Lung (tissue), 12 donors: ENCODE measurements around the gene CA10. TPM values are rescaled to one million over a fixed set of nuclear protein-coding genes. Genes with fewer than 3 reads are reported as not detected.

Experiments
- ATAC-seq: fragments of 200-7000 bp; cut with Tn5 transposase; one replicate; pipeline ENCODE4 v1.9.1; 2020; ENCODE audit warnings: moderate number of reproducible peaks; ENCODE audit not compliant: insufficient read depth, low FRiP score
- DNase-seq, 3 donors: peaks; one replicate each; pipeline ENCODE4 v3.0.0-alpha.2; 2013 to 2017
- H3K27ac ChIP-seq, 2 donors: one replicate each; pipeline ENCODE4 v1.5.1; 2013; ENCODE audit warnings: mild to moderate bottlenecking in 2 of 2, moderate library complexity in 2 of 2, control low read depth in 1 of 2, inconsistent platforms in 1 of 2, low read depth in 1 of 2, low read length in 1 of 2
- H3K27me3 ChIP-seq, 3 donors: one replicate each; pipeline ENCODE4 v1.5.1; 2013; ENCODE audit warnings: low read length in 2 of 3; ENCODE audit not compliant: control insufficient read depth in 3 of 3, insufficient read depth in 3 of 3
- H3K36me3 ChIP-seq, 4 donors: one replicate each; pipeline ENCODE4 v1.5.1; 2013; ENCODE audit warnings: low read length in 4 of 4, mild to moderate bottlenecking in 1 of 4, moderate library complexity in 1 of 4; ENCODE audit not compliant: control insufficient read depth in 4 of 4, insufficient read depth in 4 of 4
- H3K4me1 ChIP-seq, 5 donors: one replicate each; pipeline ENCODE4 v1.5.1; 2013; ENCODE audit warnings: low read length in 5 of 5, mild to moderate bottlenecking in 2 of 5, moderate library complexity in 1 of 5; ENCODE audit not compliant: control insufficient read depth in 5 of 5, insufficient read depth in 5 of 5
- H3K4me3 ChIP-seq: one replicate; pipeline ENCODE4 v1.5.1; 2013; ENCODE audit warnings: mild to moderate bottlenecking, control low read depth, moderate library complexity
- H3K9ac ChIP-seq, 2 donors: one replicate each; pipeline ENCODE4 v1.5.1; 2013; ENCODE audit warnings: low read length in 2 of 2, control low read depth in 1 of 2; ENCODE audit not compliant: insufficient read depth in 1 of 2
- H3K9me3 ChIP-seq, 4 donors: one replicate each; pipeline ENCODE4 v1.5.1; 2013; ENCODE audit warnings: low read length in 3 of 4, mild to moderate bottlenecking in 1 of 4, moderate library complexity in 1 of 4; ENCODE audit not compliant: control insufficient read depth in 4 of 4, insufficient read depth in 3 of 4
- WGBS, 2 donors: extraction: QIAGEN DNeasy Blood & Tissue Kit; methylation state at CpG; one replicate each; pipeline ENCODE4 v1.1.7; 2013; 5-methylcytosine and 5-hydroxymethylcytosine counted together
- polyA plus RNA-seq, 2 donors: library from polyadenylated mRNA; stranded (reverse); fragments of 200-250 nt; gene quantifications; one replicate each; pipeline ENCODE4 v1.2.1, GENCODE V29; 2013
- total RNA-seq, 2 donors: library from RNA; depleted of rRNA in 1 of 2; stranded (reverse); fragments of >200 nt in 1 of 2; gene quantifications; one replicate each; pipeline ENCODE4 v1.2.1, GENCODE V29; 2014 to 2021
- TF ChIP-seq, protein P1 (sequence below): IDR thresholded peaks from 2 replicates; pipeline ENCODE4 v1.5.1; 2012; ENCODE audit warnings: mild to moderate bottlenecking; ENCODE audit errors: control extremely low read depth, extremely low read depth
- donor health status: control.
- donor health status: control.
- donor health status: Bipolar disorder and iron deficiency.
- donor health status: healthy.
- donor health status: DM: yes; HTN: yes; CAD: no.

Gene CA10
- total and polyA plus RNA-seq, 4 donors: 0.04 to 0.17 TPM; not detected in 2

- no peaks in the 10 kb centered on the region for H3K36me3 ChIP-seq
Observed at GRCh38 chr17:52027620-52028295, 130.8 kb downstream of the CA10 start.

GRCh38 chr17:52027081-52027480 lies 131.4 kb downstream of the CA10 start:
- ATAC-seq: no peak
- H3K36me3 ChIP-seq: no peaks in the 10 kb centered on the region
- no peak overlapping the region for H3K27ac ChIP-seq
- peaks cover 0 to 4% (median 0%) of the 10 kb centered on the region in 5 donors for H3K4me1 ChIP-seq
- no peak for DNase-seq
- H3K9me3 ChIP-seq: no peaks in the 10 kb centered on the region
- WGBS, 2 donors: 84 to 87% methylated on average over 2 of the region's 2 CpGs
- TF ChIP-seq, protein P1, sequence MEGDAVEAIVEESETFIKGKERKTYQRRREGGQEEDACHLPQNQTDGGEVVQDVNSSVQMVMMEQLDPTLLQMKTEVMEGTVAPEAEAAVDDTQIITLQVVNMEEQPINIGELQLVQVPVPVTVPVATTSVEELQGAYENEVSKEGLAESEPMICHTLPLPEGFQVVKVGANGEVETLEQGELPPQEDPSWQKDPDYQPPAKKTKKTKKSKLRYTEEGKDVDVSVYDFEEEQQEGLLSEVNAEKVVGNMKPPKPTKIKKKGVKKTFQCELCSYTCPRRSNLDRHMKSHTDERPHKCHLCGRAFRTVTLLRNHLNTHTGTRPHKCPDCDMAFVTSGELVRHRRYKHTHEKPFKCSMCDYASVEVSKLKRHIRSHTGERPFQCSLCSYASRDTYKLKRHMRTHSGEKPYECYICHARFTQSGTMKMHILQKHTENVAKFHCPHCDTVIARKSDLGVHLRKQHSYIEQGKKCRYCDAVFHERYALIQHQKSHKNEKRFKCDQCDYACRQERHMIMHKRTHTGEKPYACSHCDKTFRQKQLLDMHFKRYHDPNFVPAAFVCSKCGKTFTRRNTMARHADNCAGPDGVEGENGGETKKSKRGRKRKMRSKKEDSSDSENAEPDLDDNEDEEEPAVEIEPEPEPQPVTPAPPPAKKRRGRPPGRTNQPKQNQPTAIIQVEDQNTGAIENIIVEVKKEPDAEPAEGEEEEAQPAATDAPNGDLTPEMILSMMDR: no peak
- H3K27me3 ChIP-seq: no peaks in the 10 kb centered on the region
- H3K9ac ChIP-seq: no peak overlapping the region
- no peak overlapping the region for H3K4me3 ChIP-seq

More at GRCh38 chr17:52027620-52028295, 130.8 kb downstream of the CA10 start:
- Histone ChIP-seq H3K4me3 (no peak overlapping the region), H3K27ac (no peak overlapping the region), H3K4me1 (peaks cover 0 to 4% (median 0%) of the 10 kb centered on the region in 5 donors), H3K27me3 (no peaks in the 10 kb centered on the region), H3K9me3 (no peaks in the 10 kb centered on the region), H3K9ac (no peak overlapping the region)
- ATAC-seq (no peak), DNase-seq (no peak)
- TF ChIP-seq, protein P1: no peak

DNA sequence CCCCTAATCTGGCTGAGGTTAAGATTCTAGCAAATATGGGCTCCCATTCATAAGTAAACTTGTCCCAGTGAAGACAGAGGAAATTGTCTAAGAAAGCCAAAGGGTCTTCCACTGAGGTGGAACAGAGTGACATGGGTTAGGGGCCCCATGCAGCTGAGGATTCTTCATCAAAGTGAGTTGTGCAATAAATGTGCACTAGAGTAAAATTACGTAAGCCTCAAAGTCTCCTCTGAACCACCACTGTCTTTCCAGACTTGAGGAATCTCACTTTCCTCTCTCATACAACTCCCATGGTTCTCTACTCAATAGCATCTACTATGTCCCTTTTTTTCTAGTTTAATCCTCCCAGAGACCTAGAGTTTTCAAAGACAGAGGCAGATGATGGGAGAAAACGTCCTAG lies 132.4 kb downstream of the CA10 start:
- Histone ChIP-seq H3K27me3 (no peaks in the 10 kb centered on the region), H3K9ac (no peak overlapping the region), H3K4me3 (no peak overlapping the region), H3K4me1 (peaks cover 0 to 4% (median 0%) of the 10 kb centered on the region in 5 donors), H3K27ac (no peak overlapping the region), H3K9me3 (no peaks in the 10 kb centered on the region), H3K36me3 (no peaks in the 10 kb centered on the region)
- TF ChIP-seq, protein P1: no peak
- no peak for DNase-seq
- 61 to 66% methylated on average over 2 of the region's 2 CpGs for whole genome bisulfite sequencing, 2 donors
- no peak for ATAC-seq

- TF ChIP-seq, protein P1: no peak
Observed at GRCh38 chr17:52025236-52025635, 133.3 kb downstream of the CA10 start.

More at GRCh38 chr17:52025236-52025635, 133.3 kb downstream of the CA10 start:
- no peak overlapping the region for H3K9ac ChIP-seq
- DNase-seq (no peak), ATAC-seq (no peak)
- H3K27ac ChIP-seq: no peak overlapping the region
- no peaks in the 10 kb centered on the region for H3K9me3 ChIP-seq
- H3K27me3 ChIP-seq: no peaks in the 10 kb centered on the region
- H3K36me3 ChIP-seq: no peaks in the 10 kb centered on the region
- H3K4me3 ChIP-seq: no peak overlapping the region
- peaks cover 0 to 4% (median 0%) of the 10 kb centered on the region in 5 donors for H3K4me1 ChIP-seq
